Neuronal stem cell (in vitro differentiated cells): ENCODE results near the gene MTHFR.

Experiments
- DNase-seq: peaks from one replicate; pipeline ENCODE4 v3.0.0-alpha.2; 2013; ENCODE audit warnings: low spot score
- H2AFZ ChIP-seq: one replicate; pipeline ENCODE4 v1.6.1; 2013; ENCODE audit warnings: mild to moderate bottlenecking, low read length, inconsistent platforms
- H2AK5ac ChIP-seq: 2 replicates; pipeline ENCODE4 v1.6.1; 2013; ENCODE audit warnings: low read depth, mild to moderate bottlenecking, inconsistent platforms, low read length, moderate library complexity, mixed read lengths
- H2BK120ac ChIP-seq: 2 replicates; pipeline ENCODE4 v1.6.1; 2013; ENCODE audit warnings: low read depth, mild to moderate bottlenecking, inconsistent platforms, low read length, moderate library complexity, mixed read lengths
- H2BK12ac ChIP-seq: one replicate; pipeline ENCODE4 v1.6.1; 2013; ENCODE audit warnings: low read length, inconsistent platforms
- H2BK15ac ChIP-seq: 2 replicates; pipeline ENCODE4 v1.6.1; 2013; ENCODE audit warnings: mild to moderate bottlenecking, low read length, inconsistent platforms, mixed read lengths
- H2BK5ac ChIP-seq: one replicate; pipeline ENCODE4 v1.6.1; 2013; ENCODE audit warnings: inconsistent platforms, mild to moderate bottlenecking, low read length, moderate library complexity
- H3K14ac ChIP-seq: one replicate; pipeline ENCODE4 v1.6.1; 2013; ENCODE audit warnings: low read length, inconsistent platforms
- H3K18ac ChIP-seq: 2 replicates; pipeline ENCODE4 v1.6.1; 2013; ENCODE audit warnings: low read length, inconsistent platforms
- H3K23ac ChIP-seq: 2 replicates; pipeline ENCODE4 v1.6.1; 2013; ENCODE audit warnings: low read depth, mild to moderate bottlenecking, mixed read lengths, low read length, inconsistent platforms; ENCODE audit not compliant: poor library complexity
- H3K27ac ChIP-seq: replicated peaks from 3 replicates; pipeline ENCODE4 v1.5.1; 2013; ENCODE audit warnings: low read length, inconsistent platforms
- H3K27me3 ChIP-seq, 3 experiments: 2 replicates each; pipeline ENCODE4 v1.6.1; 2013; ENCODE audit warnings: low read length in 3 of 3, mild to moderate bottlenecking in 2 of 3, inconsistent platforms in 1 of 3, low read depth in 1 of 3, mixed read lengths in 1 of 3, moderate library complexity in 1 of 3; ENCODE audit not compliant: control insufficient read depth in 3 of 3, insufficient read depth in 3 of 3
- H3K36me3 ChIP-seq, 2 donors: replicated peaks in 1 of 2; 2 replicates each; pipeline ENCODE4 v1.6.1; 2013; ENCODE audit warnings: low read length in 2 of 2; ENCODE audit not compliant: control insufficient read depth in 2 of 2, insufficient read depth in 2 of 2
- H3K4ac ChIP-seq: 2 replicates; pipeline ENCODE4 v1.6.1; 2013; ENCODE audit warnings: inconsistent platforms, mild to moderate bottlenecking, low read length, moderate library complexity
- H3K4me1 ChIP-seq, 2 donors: 1 replicate in 1 of 2; 2 replicates in 1 of 2; pipeline ENCODE4 v1.6.1; 2013; ENCODE audit warnings: low read length in 2 of 2, low read depth in 1 of 2; ENCODE audit not compliant: control insufficient read depth in 2 of 2, insufficient read depth in 1 of 2
- H3K4me2 ChIP-seq: one replicate; pipeline ENCODE4 v1.6.1; 2013; ENCODE audit warnings: mild to moderate bottlenecking, low read length, inconsistent platforms; ENCODE audit not compliant: insufficient read depth, poor library complexity, severe bottlenecking
- H3K4me3 ChIP-seq, 2 donors: 2 replicates each; pipeline ENCODE4 v1.5.1; 2013; ENCODE audit warnings: low read length in 2 of 2, mild to moderate bottlenecking in 2 of 2, inconsistent platforms in 1 of 2, moderate library complexity in 1 of 2
- H3K79me1 ChIP-seq: one replicate; pipeline ENCODE4 v1.6.1; 2013; ENCODE audit warnings: low read depth, mild to moderate bottlenecking, inconsistent platforms, low read length, moderate library complexity
- H3K9ac ChIP-seq: one replicate; pipeline ENCODE4 v1.6.1; 2013; ENCODE audit warnings: mild to moderate bottlenecking, low read depth, low read length, inconsistent platforms; ENCODE audit not compliant: poor library complexity
- H3K9me3 ChIP-seq, 2 donors: replicated peaks in 1 of 2; 2 replicates each; pipeline versions ENCODE3 to v1.6.1; 2013; ENCODE audit warnings: low read length in 2 of 2, mild to moderate bottlenecking in 2 of 2, inconsistent platforms in 1 of 2, low read depth in 1 of 2, mixed read lengths in 1 of 2, moderate library complexity in 1 of 2; ENCODE audit not compliant: control insufficient read depth in 2 of 2, insufficient read depth in 1 of 2
- H4K8ac ChIP-seq: one replicate; pipeline ENCODE4 v1.6.1; 2013; ENCODE audit warnings: low read depth, mild to moderate bottlenecking, inconsistent platforms, low read length, moderate library complexity
- H4K91ac ChIP-seq: one replicate; pipeline ENCODE4 v1.6.1; 2013; ENCODE audit warnings: low read length, low read depth, mild to moderate bottlenecking, inconsistent platforms; ENCODE audit not compliant: poor library complexity
- WGBS, 2 donors: extraction: QIAGEN DNeasy Blood & Tissue Kit; methylation state at CpG; one replicate each; pipeline ENCODE4 v1.1.7; 2013; ENCODE audit warnings: missing lambda C conversion rate in 2 of 2, mixed read lengths in 1 of 2; ENCODE audit not compliant: insufficient read length in 2 of 2, insufficient replicate concordance in 1 of 2; ENCODE audit errors: extremely low coverage in 2 of 2; 5-methylcytosine and 5-hydroxymethylcytosine counted together

MTHFR gene

GRCh38 chr1:11850156-11850555 lies 44.4 kb upstream of the MTHFR start:
- no peak for DNase-seq
- no peak overlapping the region for H3K9ac ChIP-seq
- peaks cover 4 to 17% of the 10 kb centered on the region in 2 donors for H3K36me3 ChIP-seq
- no peak overlapping the region for H2AFZ ChIP-seq
- no peak overlapping the region for H3K4me3 ChIP-seq
- H4K91ac ChIP-seq: no peak overlapping the region
- no peak overlapping the region for H3K23ac ChIP-seq
- no peak overlapping the region for H2BK120ac ChIP-seq
- H2AK5ac ChIP-seq: no peak overlapping the region
- no peak overlapping the region for H3K4me2 ChIP-seq
- no peak overlapping the region for H3K4ac ChIP-seq
- no peak overlapping the region for H3K14ac ChIP-seq
- H2BK5ac ChIP-seq: no peak overlapping the region
- H2BK15ac ChIP-seq: no peak overlapping the region
- no CpG with 5 or more reads among the region's 11 CpGs for WGBS, 2 donors
- no peak overlapping the region for H3K18ac ChIP-seq
- no peaks in the 10 kb centered on the region for H3K79me1 ChIP-seq
- no peaks in the 10 kb centered on the region for H3K4me1 ChIP-seq
- no peaks in the 10 kb centered on the region for H3K27me3 ChIP-seq
- H4K8ac ChIP-seq: no peak overlapping the region
- H3K9me3 ChIP-seq: no peaks in the 10 kb centered on the region
- H3K27ac ChIP-seq: no peak overlapping the region
- no peak overlapping the region for H2BK12ac ChIP-seq

- Histone ChIP-seq H3K36me3 (peaks cover 13 to 35% of the 10 kb centered on the region in 2 donors), H3K9me3 (no peaks in the 10 kb centered on the region), H4K8ac (no peak overlapping the region), H2BK5ac (no peak overlapping the region), H3K4me1 (no peaks in the 10 kb centered on the region), H4K91ac (no peak overlapping the region), H3K4ac (no peak overlapping the region), H3K23ac (no peak overlapping the region), H3K4me3 (no peak overlapping the region), H2BK12ac (no peak overlapping the region), H3K18ac (no peak overlapping the region), H2AFZ (no peak overlapping the region), H3K4me2 (no peak overlapping the region), H3K27me3 (no peaks in the 10 kb centered on the region), H3K79me1 (no peaks in the 10 kb centered on the region), H2BK120ac (no peak overlapping the region), H3K27ac (no peak overlapping the region), H3K9ac (no peak overlapping the region), H2AK5ac (no peak overlapping the region), H2BK15ac (no peak overlapping the region), H3K14ac (no peak overlapping the region)
- DNase-seq: no peak
- WGBS, 2 donors: no CpG with 5 or more reads among the region's 9 CpGs
These were observed 42.6 kb upstream of the MTHFR start for GRCh38 chr1:11848373-11848700.

GRCh38 chr1:11847667-11848372 lies 42.1 kb upstream of the MTHFR start, which contains the start of gene NPPA:
TSS of gene NPPA (minus strand) at chr1:11847783. CDS start at chr1:11847684, 99 bp downstream.
- no peaks in the 10 kb centered on the region for H3K9me3 ChIP-seq
- no CpG with 5 or more reads among the region's 18 CpGs for WGBS, 2 donors
- H2BK5ac ChIP-seq: no peak within 1 kb of the TSS
- H3K4me1 ChIP-seq: no peaks in the 10 kb centered on the region
- no peak within 1 kb of the TSS for H4K91ac ChIP-seq
- H3K79me1 ChIP-seq: no peaks in the 10 kb centered on the region
- no peak within 1 kb of the TSS for H2BK12ac ChIP-seq
- DNase-seq: no peak
- peaks cover 13 to 38% of the 10 kb centered on the region in 2 donors for H3K36me3 ChIP-seq
- no peak within 1 kb of the TSS for H3K4me2 ChIP-seq
- no peak within 1 kb of the TSS for H3K4me3 ChIP-seq
- H2AFZ ChIP-seq: no peak within 1 kb of the TSS
- H3K4ac ChIP-seq: no peak within 1 kb of the TSS
- no peak within 1 kb of the TSS for H2BK15ac ChIP-seq
- no peaks in the 10 kb centered on the region for H3K27me3 ChIP-seq
- H2BK120ac ChIP-seq: peak within 1 kb of the TSS; percentile 12
- no peak within 1 kb of the TSS for H3K27ac ChIP-seq
- H3K18ac ChIP-seq: no peak within 1 kb of the TSS
- H3K9ac ChIP-seq: no peak within 1 kb of the TSS
- H3K23ac ChIP-seq: no peak within 1 kb of the TSS
- H3K14ac ChIP-seq: no peak within 1 kb of the TSS
- no peak within 1 kb of the TSS for H4K8ac ChIP-seq
- H2AK5ac ChIP-seq: no peak within 1 kb of the TSS

GRCh38 chr1:11845641-11846335 lies 40.0 kb upstream of the MTHFR start:
- H2BK120ac ChIP-seq: no peak overlapping the region
- peaks cover 31 to 59% of the 10 kb centered on the region in 2 donors for H3K36me3 ChIP-seq
- no peak overlapping the region for H3K27ac ChIP-seq
- no peak overlapping the region for H3K4ac ChIP-seq
- no peak overlapping the region for H2BK15ac ChIP-seq
- no peak overlapping the region for H3K4me2 ChIP-seq
- H3K18ac ChIP-seq: no peak overlapping the region
- H3K23ac ChIP-seq: no peak overlapping the region
- no peak overlapping the region for H2AFZ ChIP-seq
- no peak overlapping the region for H2BK5ac ChIP-seq
- no peak overlapping the region for H2BK12ac ChIP-seq
- H4K8ac ChIP-seq: no peak overlapping the region
- no peaks in the 10 kb centered on the region for H3K27me3 ChIP-seq
- no peak overlapping the region for H4K91ac ChIP-seq
- WGBS, 2 donors: no CpG with 5 or more reads among the region's 5 CpGs
- no peaks in the 10 kb centered on the region for H3K79me1 ChIP-seq
- no peak overlapping the region for H2AK5ac ChIP-seq
- no peak overlapping the region for H3K9ac ChIP-seq
- H3K4me1 ChIP-seq: no peaks in the 10 kb centered on the region
- H3K4me3 ChIP-seq: peak overlapping the region in 1 of 2 donors; percentile 6
- H3K9me3 ChIP-seq: no peaks in the 10 kb centered on the region
- peak; percentile 48 for DNase-seq
- no peak overlapping the region for H3K14ac ChIP-seq
